PC-9 (cell line): ENCODE measurements around the gene DPM2. TPM values are rescaled to one million over a fixed set of nuclear protein-coding genes. Genes with fewer than 3 reads are reported as not detected.

Experiments used
- BruUV-seq: library from RNA; stranded (reverse); fragments of 400-500 nt; replicated peaks from 2 replicates; lab custom pipeline; 2021; lab: Mats Ljungman, UMichigan
- CTCF ChIA-PET: fragments of 300-600 bp; sonication (Branson Sonifier 250); formaldehyde crosslinking; loops from one replicate; lab custom pipeline; 2022; ENCODE audit warnings: antibody characterized with exemption; lab: Charles Lee
- POLR2A ChIA-PET: fragments of 300-600 bp; sonication (Branson Sonifier 250); formaldehyde crosslinking; loops from one replicate; lab custom pipeline; 2022; ENCODE audit warnings: antibody characterized with exemption; ENCODE audit not compliant: unreplicated experiment; lab: Charles Lee
- DNase-seq, 2 experiments: peaks; one replicate each; pipeline versions ENCODE4 v3.0.0 to v3.0.0-alpha.2; 2015 to 2022; ENCODE audit warnings: mixed read lengths in 1 of 2
- H2AFZ ChIP-seq: fragments of 200-600 bp; sonication (generic); 2 replicates; pipeline ENCODE4 v1.8.1; 2017; ENCODE audit warnings: antibody characterized with exemption
- H3F3A ChIP-seq: fragments of 200-600 bp; sonication (generic); 2 replicates; pipeline ENCODE4 v1.8.1; 2017; ENCODE audit warnings: antibody characterized with exemption, mild to moderate bottlenecking, low read depth; ENCODE audit not compliant: insufficient read depth
- H3K27ac ChIP-seq: fragments of 200-600 bp; sonication (generic); 2 replicates; pipeline ENCODE4 v1.6.1; 2016; ENCODE audit warnings: mixed run types
- H3K27me3 ChIP-seq: fragments of 200-600 bp; sonication (generic); 2 replicates; pipeline ENCODE4 v1.6.1; 2016; ENCODE audit warnings: low read depth, mixed run types; ENCODE audit not compliant: insufficient read depth
- H3K36me3 ChIP-seq: fragments of 200-600 bp; sonication (generic); 2 replicates; pipeline ENCODE4 v1.6.1; 2016; ENCODE audit warnings: low read depth, mixed run types
- H3K4me1 ChIP-seq: fragments of 200-600 bp; sonication (generic); replicated peaks from 2 replicates; pipeline ENCODE4 v1.6.1; 2016; ENCODE audit warnings: mixed run types; ENCODE audit not compliant: insufficient read depth
- H3K4me2 ChIP-seq: fragments of 200-600 bp; sonication (generic); 2 replicates; pipeline ENCODE4 v1.6.1; 2017; ENCODE audit warnings: mixed run types
- H3K4me3 ChIP-seq: fragments of 200-600 bp; sonication (generic); 2 replicates; pipeline ENCODE4 v1.6.1; 2016; ENCODE audit warnings: mixed run types
- H3K79me2 ChIP-seq: fragments of 200-600 bp; sonication (generic); 2 replicates; pipeline ENCODE4 v1.6.1; 2017; ENCODE audit warnings: low read depth, mixed run types
- H3K9me2 ChIP-seq: fragments of 200-600 bp; sonication (generic); 2 replicates; pipeline ENCODE4 v1.8.1; 2017; ENCODE audit warnings: mild to moderate bottlenecking; ENCODE audit not compliant: insufficient read depth
- H3K9me3 ChIP-seq: fragments of 200-600 bp; sonication (generic); 2 replicates; pipeline ENCODE4 v1.8.1; 2016; ENCODE audit warnings: low read depth; ENCODE audit not compliant: insufficient read depth
- H4K20me1 ChIP-seq: fragments of 200-600 bp; sonication (generic); 2 replicates; pipeline ENCODE4 v1.8.1; 2017; ENCODE audit not compliant: insufficient read depth
- CTCF ChIP-seq: fragments of 200-600 bp; sonication (generic); conservative IDR thresholded peaks from 2 replicates; pipeline ENCODE4 v1.6.1; 2017; ENCODE audit warnings: mixed run types, antibody characterized with exemption, mild to moderate bottlenecking, moderate library complexity
- EZH2 ChIP-seq: fragments of 200-600 bp; sonication (generic); IDR thresholded peaks from 2 replicates; pipeline ENCODE4 v1.8.0; 2017; ENCODE audit warnings: antibody characterized with exemption, low read depth
- intact Hi-C: fragments of 100-400 bp; cut with micrococcal nuclease; formaldehyde crosslinking; loops from one replicate; pipeline ENCODE4 v1.10.0; 2022; ENCODE audit not compliant: unreplicated experiment
- total RNA-seq: library from RNA; stranded (reverse); gene quantifications from 2 replicates; pipeline ENCODE4 v1.2.3, GENCODE V29; 2021

DPM2 gene
- total RNA-seq, 1 experiment from 2014 or later: 79.4 TPM

GRCh38 chr9:127930231-127931091 is 7.2 kb downstream of the DPM2 start, which contains the start of gene PIP5KL1:
PIP5KL1 (minus strand) TSS chr9:127930777; CDS start chr9:127930752, 25 bp downstream.
- 0 out of 2 replicates have a peak within 1 kb of the TSS, but pooled peaks have one; percentile 48 for H2AFZ ChIP-seq
- no TSS peak for BruUV-seq
- CTCF ChIA-PET: interaction anchor here (0.6 kb wide), 2 partner anchors 9 to 129 kb away, joined by 3 to 12 read pairs; no protein-coding TSS in a partner anchor

GRCh38 chr9:127929625-127929979 is 8.1 kb downstream of the DPM2 start:
- Histone ChIP-seq H3K4me1 (peaks cover 37% of the 10 kb centered on the region), H3K27me3 (no peaks in the 10 kb centered on the region), H3K9me3 (no peaks in the 10 kb centered on the region), H3F3A (peaks cover 56% of the 10 kb centered on the region), H3K36me3 (no peaks in the 10 kb centered on the region), H3K9me2 (no peaks in the 10 kb centered on the region), H2AFZ (no peak overlapping the region), H3K4me3 (no peak overlapping the region), H3K4me2 (no peak overlapping the region), H3K27ac (no peak overlapping the region), H4K20me1 (0 out of 2 replicates have a peak, but pooled peaks cover 3% of the 10 kb centered on the region), H3K79me2 (0 out of 2 replicates have a peak, but pooled peaks cover 4% of the 10 kb centered on the region)
- BruUV-seq: no TSS peak
- intact Hi-C loops: no loop called here
- DNase-seq: no peak
- ChIA-PET POLR2A (interaction anchor here (1.0 kb wide), 1 partner anchor 149 kb away, joined by 13 read pairs; no protein-coding TSS in a partner anchor), CTCF (no interaction called here)
- TF ChIP-seq EZH2: no peak
- no peak for TF ChIP-seq CTCF

More at GRCh38 chr9:127930231-127931091, 7.2 kb downstream of the DPM2 start, which contains the start of gene PIP5KL1:
- Histone ChIP-seq H3K27me3 (no peaks in the 10 kb centered on the region), H3K4me1 (peaks cover 37% of the 10 kb centered on the region), H4K20me1 (0 out of 2 replicates have a peak, but pooled peaks cover 3% of the 10 kb centered on the region), H3K79me2 (peaks cover 9% of the 10 kb centered on the region; the same call in 1 of the 2 replicates), H3K27ac (no peak within 1 kb of the TSS), H3F3A (peaks cover 56% of the 10 kb centered on the region), H3K4me2 (peak within 1 kb of the TSS; percentile 88), H3K9me2 (no peaks in the 10 kb centered on the region), H3K4me3 (peak within 1 kb of the TSS; percentile 58), H3K9me3 (no peaks in the 10 kb centered on the region), H3K36me3 (no peaks in the 10 kb centered on the region)
- POLR2A ChIA-PET: interaction anchor here (1.0 kb wide), 1 partner anchor 148 kb away, joined by 13 read pairs; no protein-coding TSS in a partner anchor
- TF ChIP-seq EZH2 (no peak), CTCF (no peak)
- intact Hi-C loops: no loop called here
- DNase-seq: peak; percentile 68 to 91
